GM18505 (cell line): ENCODE measurements around the gene BABAM2.
"Not testable (repeated sequence)": the region's sequence is repeated elsewhere in the genome, so short reads cannot be mapped to it uniquely, and the experiment has no call there.

Source experiments
- ATAC-seq: cut with Tn5 transposase; IDR thresholded peaks from one replicate; pipeline ENCODE4 v1.9.1; 2021; ENCODE audit not compliant: unreplicated experiment
- POLR2A ChIP-seq: IDR thresholded peaks from 4 replicates; pipeline ENCODE4 v1.6.1; 2011; ENCODE audit warnings: borderline replicate concordance; ENCODE audit not compliant: insufficient read depth, insufficient read length; ENCODE audit errors: extremely low read depth

The BABAM2 gene

GRCh38 chr2:28089486-28089885 lies 199.0 kb downstream of the BABAM2 start:
- no peak for TF ChIP-seq POLR2A
- ATAC-seq = no peak

DNA sequence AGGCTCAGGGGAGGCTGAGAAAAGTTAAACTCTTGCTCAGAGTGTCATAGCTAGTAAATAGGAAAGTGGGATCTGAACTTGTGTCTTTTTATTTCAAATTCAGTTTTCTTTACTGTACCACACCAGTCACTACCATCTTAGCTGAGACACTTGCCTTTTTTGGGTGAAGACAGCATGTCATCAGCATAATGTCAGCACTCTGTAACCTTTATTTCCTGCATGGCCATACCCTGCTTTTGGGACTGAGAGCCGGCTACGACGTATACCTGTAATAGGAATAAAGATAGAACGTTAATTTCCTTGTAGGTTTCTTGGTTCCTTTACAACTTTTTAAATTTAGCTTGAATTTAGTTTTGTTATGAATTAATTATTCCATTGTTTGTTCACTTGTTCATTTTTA lies 202.8 kb downstream of the BABAM2 start:
- no peak for ATAC-seq

GRCh38 chr2:28093768-28094167 lies 203.2 kb downstream of the BABAM2 start:
- no peak for TF ChIP-seq POLR2A
- no peak for ATAC-seq

More for the DNA sequence above, 202.8 kb downstream of the BABAM2 start:
- no peak for TF ChIP-seq POLR2A

GRCh38 chr2:28094739-28095138 lies 204.2 kb downstream of the BABAM2 start:
- ATAC-seq = no peak
- TF ChIP-seq POLR2A = no peak

DNA sequence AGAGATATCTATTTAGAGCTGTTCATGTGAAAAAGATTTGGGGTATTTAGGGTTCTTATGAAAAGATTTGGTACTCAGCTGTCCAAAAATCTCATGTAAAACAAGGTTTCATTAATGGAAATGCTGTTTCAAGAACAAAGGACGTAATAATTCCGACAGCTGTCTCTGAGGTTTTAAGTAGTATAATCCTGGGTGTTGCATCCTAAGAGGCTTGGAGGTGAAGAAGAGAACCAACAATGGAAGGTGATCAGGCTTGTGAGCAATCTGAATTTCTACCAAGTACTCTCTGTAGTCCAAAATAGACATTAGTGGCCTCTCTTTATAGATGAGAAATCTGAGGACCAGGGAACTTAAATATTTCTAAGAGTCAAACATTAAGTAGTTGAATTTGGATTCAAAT lies 205.1 kb downstream of the BABAM2 start:
- no peak for ATAC-seq
- TF ChIP-seq POLR2A = no peak

- no peak for TF ChIP-seq POLR2A
- ATAC-seq = no peak
Measured at GRCh38 chr2:28096421-28096820, 205.9 kb downstream of the BABAM2 start.

DNA sequence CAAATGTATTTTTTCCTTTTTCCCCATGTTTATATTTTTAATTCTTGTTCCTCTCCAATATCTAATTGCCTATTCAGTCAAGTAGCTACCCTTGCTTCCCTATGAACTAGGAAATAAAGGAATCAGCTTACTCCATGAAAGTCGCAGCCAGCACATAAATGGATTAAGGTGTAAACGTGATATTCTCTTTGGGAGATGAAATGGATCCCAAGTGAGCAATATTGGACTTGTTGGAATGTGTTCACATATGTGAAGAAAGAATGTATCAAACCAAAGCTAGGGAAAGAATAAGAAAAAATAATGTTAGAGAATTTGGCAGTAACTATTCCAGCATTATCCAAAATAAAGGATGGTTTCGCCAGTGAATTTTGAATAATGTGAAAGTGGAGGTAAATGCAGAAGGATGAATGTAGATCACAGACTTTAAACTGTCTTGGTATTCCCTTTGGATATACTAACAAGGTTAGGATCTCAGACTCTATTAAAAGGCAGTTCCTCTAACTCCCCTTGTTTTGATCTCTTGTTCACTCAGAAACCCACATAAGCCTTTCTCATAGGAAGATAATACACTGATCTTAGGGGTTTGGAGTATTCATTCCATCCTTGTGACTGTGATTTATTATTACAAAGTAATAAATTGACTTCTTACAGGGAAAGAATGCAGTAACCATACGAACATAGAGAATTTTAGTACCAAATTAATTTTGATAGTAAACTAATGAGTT lies 208.1 kb downstream of the BABAM2 start:
- no peak for TF ChIP-seq POLR2A
- ATAC-seq = no peak

GRCh38 chr2:28101123-28101522 lies 210.6 kb downstream of the BABAM2 start:
- TF ChIP-seq POLR2A = no peak

DNA sequence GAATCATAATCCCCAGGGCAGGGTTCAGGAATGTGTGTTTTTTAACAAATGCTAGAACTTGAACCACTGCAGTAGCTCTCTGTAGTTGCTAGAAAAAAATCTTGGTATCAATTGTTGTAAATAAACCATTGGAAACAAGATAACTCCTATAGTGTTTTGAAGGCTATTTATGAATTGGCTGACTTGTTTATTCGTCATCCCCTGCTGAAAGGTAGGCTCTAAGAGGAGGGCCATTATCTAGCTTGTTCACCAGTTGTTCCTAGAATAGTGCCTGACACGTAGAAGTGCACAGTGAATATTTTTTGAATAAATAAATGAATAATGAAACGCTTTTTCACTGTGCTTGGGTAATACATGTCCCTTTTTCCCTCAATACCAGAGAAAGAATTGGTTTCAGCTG lies 211.4 kb downstream of the BABAM2 start:
- ATAC-seq = no peak
- no peak for TF ChIP-seq POLR2A

More at GRCh38 chr2:28101123-28101522, 210.6 kb downstream of the BABAM2 start:
- ATAC-seq = no peak

DNA sequence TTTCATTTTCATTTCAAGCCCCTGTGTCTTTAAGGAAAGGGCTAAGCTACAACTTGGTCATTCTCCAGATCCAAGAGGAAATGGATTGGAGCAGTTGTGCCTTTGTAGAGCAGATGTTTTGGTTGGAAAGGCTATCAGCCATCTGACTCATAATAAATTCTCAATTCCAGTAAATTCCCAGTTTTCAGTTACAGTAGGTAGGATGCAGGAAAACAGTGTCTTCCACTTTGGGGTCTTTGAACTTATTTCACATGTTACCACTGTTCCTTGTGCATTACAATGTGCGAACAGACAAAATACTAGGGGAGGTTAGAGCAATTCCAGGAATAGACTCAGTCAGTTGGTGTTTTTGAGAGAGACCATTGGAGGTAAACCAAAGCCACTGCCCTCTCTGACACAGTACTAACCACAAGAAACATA lies 211.9 kb downstream of the BABAM2 start:
- ATAC-seq = no peak
- TF ChIP-seq POLR2A = no peak

DNA sequence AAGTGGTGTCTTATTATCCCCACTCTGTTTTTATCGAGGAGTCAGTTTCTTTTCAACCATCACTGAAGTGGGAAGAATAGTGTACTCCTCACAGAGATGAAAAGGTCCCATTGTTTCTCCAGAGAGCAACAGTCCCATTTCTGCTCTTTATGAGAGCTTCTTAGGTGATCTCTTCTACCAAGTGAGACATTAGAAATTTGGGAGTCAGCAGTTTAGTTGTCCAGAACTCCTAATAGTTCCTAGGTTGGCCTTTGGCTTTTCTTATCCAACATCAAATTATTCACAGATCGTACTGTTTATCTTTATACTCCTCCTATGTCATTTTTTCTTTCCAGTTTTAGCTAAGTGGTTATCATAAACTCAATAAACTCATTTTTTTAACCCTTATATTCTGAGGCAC lies 213.1 kb downstream of the BABAM2 start:
- ATAC-seq = no peak
- no peak for TF ChIP-seq POLR2A

DNA sequence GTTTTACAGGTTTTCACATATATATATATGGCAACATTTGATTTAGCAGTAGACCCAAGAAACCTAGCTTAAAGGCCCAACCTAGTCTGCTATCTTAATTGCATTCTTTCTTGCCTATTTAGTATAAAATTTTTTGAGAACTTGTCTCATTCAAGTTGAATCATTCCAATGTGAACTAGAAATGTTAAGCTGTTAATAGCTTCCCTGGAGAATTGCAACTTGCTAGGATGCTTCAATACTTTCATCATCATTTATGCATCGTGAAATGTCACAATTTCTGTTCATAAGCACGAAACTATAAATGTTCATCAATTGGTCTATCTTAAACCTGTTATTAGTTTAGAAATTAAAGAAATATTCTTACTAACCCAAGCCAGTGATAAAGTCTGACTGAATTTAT lies 217.6 kb downstream of the BABAM2 start:
- no peak for TF ChIP-seq POLR2A
- no peak for ATAC-seq

DNA sequence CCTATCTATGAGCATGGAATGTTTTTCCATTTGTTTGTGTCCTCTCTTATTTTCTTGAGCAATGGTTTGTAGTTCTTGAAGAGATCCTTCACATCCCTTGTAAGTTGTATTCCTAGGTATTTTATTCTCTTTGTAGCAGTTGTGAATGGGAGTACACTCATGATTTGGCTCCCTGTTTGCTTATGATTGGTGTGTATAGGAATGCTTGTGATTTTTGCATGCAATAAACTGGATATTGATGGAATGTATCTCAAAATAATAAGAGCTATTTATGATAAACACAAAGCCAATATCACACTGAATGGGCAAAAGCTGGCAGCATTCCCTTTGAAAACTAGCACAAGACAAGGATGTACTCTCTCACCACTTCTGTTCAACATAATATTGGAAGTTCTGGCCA lies 223.2 kb downstream of the BABAM2 start:
- not testable (repeated sequence) for ATAC-seq

DNA sequence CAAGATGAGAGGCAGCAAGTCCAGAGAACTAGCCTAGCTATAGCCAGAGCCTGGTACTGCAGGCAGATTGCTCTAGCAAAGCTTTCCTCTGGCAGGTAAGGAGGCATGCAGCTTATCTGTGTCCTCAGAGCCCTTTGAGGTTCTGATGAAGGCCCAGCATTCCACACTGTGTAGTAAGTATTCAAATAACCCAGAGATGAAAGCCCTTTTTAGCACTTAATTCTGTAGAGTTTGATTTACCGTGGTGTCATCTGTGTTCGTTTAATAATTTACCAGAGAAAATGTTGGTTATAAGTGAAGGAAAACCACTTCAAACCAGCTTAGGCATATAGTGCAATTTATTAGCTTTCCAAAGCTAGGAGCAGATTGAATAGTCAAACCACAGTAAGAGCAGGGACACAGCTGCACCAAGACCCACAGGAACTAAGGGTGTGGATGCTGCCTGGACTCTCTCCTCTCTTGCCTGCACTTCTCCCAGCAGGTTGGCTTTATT lies 226.6 kb downstream of the BABAM2 start:
- TF ChIP-seq POLR2A = no peak

DNA sequence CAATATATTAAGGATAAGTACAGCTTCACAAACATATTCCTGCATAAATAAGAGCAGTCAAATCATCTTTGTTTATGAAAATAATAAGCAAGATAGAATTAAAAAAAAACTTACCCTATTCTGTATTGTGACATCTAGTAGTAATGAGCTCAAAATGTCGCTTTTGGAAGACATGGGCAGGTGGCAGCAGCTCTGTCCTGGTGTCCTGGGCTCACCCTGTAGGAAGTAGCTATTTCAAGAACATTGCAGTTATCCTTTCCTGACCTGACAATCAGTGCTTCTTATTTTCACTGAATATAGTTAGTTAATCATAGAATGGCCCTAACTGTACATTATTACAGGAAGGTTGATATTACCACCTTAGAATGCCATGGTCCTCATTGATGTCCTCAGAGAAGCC lies 229.1 kb downstream of the BABAM2 start:
- no peak for ATAC-seq
- TF ChIP-seq POLR2A = no peak

More for the DNA sequence above, 226.6 kb downstream of the BABAM2 start:
- no peak for ATAC-seq
